Measurements from ENCODE around the gene TP53I11.

- TF ChIP-seq EZH2 (IDR thresholded peaks at IDR 0.05; ENCODE audit: insufficient read depth, low read length): no peak
- TF ChIP-seq CTCF (IDR thresholded peaks at IDR 0.05; ENCODE audit: insufficient read depth, low read depth, low read length): no peak
Observed at GRCh38 chr11:44914105-44914504, 36.6 kb downstream of the TP53I11 start.

All from astrocyte (in vitro differentiated cells and primary cell).